Measurements from ENCODE around the gene PSMF1.
A peak's percentile ranks its signal among the peaks of the same experiment; 100 is the strongest.

The PSMF1 gene

DNA sequence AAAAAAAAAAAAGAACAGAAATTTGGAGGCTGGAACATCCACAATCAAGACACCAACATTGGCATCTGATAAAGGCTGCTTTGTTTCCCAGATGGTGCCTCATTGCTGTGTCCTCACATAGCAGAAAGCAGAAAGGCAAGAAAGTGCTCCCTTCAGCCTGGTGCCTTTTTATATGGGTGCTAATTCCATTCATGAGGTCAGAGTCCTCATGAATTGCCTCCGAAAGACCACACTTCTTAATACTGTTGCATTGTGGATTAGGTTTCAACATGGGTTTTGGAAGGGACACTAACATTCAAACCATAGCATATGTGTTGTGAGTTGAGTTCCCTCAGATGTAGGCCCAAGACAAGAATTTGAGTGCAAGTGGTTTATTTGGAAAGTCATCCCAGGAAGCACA lies 76.8 kb downstream of the PSMF1 start:
- DNase-seq: no peak

- DNase-seq: no peak
Measured at GRCh38 chr20:1196634-1197033, 78.2 kb downstream of the PSMF1 start.

DNA sequence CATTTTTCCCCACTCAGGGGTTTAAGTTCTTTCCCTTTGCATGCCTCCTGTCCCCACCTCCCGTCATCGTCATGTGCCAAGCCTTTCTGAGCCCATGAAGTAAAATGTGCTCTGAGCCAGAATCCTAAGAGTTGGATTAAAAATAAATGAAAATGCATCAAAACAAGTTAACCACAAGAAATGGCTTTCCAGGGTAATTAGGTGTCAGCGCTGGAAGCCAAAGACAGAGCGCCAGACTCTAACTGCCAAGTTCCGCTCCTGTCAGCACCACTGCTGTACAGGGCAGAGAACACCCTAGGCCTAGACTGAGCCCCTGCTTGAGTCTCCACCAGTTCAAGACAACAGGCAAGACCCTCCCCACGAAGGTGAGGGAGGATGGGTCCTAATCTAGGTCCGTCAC lies 79.4 kb downstream of the PSMF1 start:
- DNase-seq: no peak

GRCh38 chr20:1198751-1199150 lies 80.3 kb downstream of the PSMF1 start:
- DNase-seq: no peak

- no peak for DNase-seq
Measured at GRCh38 chr20:1199212-1199873, 80.9 kb downstream of the PSMF1 start.

DNA sequence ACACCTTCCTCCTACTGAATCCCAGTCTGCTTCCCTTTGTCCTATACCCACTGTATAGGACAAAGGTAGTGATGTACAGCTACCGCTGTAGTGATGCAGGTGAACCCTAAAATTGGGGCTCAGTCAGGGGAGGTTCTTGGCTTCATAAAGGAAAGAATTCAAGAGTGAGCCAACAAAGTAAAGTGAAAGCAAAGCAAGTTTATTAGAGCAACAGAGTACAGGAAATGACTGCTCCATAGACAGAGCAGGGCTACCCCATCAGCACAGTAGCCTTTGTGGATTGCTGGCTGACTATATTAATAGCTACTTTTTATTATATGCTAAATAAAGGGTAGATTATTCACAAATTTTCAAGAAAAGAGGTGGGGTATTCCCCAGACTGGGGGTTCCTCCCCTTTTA lies 81.6 kb downstream of the PSMF1 start:
- no peak for DNase-seq

DNA sequence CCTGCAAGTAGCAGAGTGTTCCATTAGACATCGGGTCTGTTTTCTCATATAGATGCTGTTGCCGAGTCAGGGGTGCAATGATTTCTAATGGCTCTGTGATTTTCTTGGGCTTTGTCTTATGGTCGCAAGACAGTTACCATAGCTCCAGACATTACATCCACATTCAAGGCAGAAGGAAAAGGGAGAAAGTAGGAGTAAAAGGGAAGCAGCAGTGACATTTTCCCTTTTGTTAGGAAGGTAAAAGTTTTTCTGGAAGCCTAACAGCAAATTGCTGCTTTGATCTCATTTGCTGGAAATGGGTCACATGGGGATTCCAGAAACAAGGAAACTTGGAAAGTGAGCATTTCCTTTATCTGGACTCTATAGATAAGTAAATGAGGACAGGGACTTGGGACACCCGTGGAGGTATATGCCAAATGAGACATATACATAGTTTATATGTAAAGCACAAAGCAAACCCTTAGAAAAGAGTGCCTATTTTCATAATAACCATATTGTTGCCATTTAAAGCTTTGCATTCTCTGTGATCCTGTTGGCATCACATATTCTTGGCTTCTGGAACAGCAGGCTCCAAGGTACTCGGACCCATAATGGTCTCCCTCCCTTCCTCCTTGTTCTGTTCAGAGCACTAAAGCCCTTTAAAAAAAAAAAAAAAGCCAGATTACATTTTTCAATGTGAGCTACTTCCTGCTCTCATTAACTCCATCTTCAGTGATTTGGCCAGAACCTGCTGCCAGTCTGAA lies 84.5 kb downstream of the PSMF1 start, which contains the start of gene C20orf202:
TSS of gene C20orf202 (plus strand) at position 693 of the 743 bp plus-strand sequence. CDS start 132 bp downstream, outside the sequence.
- DNase-seq: no peak

GRCh38 chr20:1203630-1204029 lies 85.2 kb downstream of the PSMF1 start:
- DNase-seq: no peak

- DNase-seq: no peak
Measured at GRCh38 chr20:1204113-1204512, 85.7 kb downstream of the PSMF1 start.

DNA sequence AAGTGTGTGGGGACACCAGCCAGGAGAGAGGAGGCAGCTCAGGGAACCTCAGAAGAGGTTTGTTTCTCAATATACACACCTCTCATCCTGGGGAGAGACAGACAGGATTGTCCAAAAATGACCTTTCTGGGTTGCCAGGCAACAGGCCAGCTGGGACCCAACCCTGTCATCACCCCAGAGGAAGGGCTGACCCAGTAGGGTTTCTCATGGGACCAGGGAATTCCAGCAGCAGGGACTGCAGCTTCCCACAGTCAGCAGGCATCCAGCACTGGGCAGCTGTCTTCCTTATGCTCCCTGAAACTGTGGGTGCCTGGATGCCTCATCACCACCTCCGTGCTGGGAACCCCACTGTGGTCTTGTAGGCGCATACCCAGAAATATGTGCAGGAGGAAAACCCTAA lies 86.2 kb downstream of the PSMF1 start:
- DNase-seq: no peak

DNA sequence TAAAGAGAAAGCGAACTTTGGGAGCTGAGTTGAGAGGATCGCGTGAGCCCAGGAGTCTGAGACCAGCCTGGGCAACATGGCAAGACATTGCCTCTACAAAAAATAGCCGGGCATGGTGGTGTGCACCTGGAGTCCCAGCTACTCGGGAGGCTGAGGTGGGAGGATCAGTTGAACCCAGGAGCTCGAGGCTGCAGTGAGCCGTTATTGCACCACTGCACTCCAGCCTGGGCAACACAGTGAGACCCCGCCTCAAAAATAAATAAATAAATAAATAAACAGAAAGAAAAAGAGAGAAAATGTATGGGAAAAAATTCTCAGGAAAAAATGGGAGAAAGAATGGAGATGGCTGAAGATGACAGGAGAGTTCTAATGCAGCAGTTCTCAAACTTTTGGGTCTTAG lies 87.4 kb downstream of the PSMF1 start:
- no peak for DNase-seq

DNA sequence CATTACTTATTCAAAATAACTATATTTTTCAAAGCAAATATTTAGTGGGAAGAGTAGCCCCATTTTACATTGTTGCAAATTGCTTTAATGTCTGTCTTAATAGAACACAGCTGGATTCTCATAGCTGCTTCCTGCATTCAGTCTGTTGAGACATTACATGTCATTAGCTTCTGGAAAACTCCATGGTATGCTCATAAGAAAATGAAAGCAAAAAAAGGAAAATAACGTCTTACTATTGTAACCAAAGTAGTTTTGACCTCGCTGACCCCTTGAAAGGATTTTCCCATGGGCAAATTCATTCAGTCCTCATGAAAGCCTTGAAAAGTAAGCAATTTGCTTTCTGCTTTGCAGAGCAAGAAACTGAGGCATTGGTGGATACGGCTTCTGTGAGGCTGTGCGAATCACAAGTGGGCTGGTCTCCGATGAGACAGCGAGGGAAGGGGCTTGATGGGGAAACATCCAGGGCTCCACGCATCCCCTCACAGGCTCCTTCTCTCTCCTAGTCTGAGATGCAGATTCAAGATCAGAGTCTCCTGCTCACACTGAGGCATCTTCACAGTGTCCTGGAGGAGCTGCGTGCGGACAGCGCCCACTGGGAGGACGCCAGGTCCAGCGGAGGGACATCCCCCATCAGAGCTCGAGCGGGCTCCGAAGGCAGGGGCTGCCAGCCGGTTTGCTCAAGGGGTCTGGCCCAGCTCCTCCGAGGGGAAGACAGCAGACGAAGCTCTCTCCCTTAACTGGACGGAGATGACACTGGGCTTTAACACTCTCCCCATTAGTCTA lies 88.2 kb downstream of the PSMF1 start:
- DNase-seq: no peak

DNA sequence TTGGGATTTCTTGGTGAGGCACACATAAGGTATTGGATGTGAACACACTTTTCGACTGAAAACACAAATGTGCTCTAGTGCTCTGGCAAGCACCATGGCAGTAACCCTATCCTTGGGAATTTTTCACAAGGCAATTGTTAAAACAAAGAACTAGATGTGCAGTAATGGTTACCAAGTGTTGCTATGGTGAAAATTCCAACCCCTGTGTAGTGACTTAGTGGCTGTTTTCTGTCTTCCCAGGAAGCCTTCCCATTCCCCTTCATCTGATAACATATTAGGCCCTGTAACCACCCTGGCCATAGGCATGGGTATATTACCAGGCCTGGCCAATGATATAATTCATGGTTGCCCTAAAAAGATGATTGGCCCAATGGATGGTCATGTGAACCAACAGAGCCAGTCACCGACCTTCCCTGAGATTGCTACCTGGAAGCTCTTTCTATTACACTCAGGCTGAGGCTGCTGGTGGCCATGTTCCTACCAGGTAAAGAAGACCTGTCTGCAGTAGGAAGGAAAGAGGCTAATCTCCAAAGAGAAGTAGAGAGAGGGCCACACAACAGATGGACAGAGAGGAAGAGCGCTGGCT lies 89.0 kb downstream of the PSMF1 start:
- no peak for DNase-seq

- DNase-seq: no peak
Measured at GRCh38 chr20:1209447-1210387, 91.3 kb downstream of the PSMF1 start.

DNA sequence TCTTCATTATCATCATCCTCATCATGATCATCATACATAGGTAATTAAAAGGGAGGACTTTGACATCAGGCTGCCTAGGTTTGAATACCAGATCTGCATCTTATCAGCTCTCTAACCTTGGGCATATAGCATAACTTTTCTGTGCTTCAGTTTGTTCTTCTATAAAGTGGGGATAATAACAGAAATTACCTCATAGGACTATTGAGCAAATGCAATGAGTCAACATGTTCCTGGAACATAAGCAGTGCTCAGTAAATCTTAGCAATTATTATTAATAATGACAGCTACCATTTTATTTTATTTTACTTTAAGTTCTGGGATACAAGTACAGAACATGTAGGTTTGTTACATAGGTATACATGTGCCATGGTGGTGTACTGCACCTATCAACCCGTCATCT lies 92.1 kb downstream of the PSMF1 start:
- DNase-seq: no peak

DNA sequence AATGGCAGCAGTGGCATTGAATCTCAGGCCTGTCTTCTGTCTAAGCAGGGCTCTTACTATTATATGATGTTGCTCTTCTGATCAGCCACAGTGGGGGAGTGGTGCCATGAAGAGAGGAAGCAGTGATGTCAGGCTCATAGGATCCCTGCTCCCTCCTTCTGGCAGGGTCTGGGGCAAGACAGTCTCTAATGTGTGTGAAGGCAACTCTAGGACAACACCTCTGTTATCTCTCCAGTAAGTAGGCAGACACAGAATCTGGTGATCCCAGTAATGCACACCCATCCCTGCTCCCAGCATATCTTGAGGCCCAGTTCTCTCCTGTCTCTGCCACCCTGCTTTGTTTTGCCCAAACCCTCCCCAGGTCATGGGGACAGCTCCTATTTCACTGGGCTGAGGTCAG lies 93.6 kb downstream of the PSMF1 start:
- no peak for DNase-seq

DNA sequence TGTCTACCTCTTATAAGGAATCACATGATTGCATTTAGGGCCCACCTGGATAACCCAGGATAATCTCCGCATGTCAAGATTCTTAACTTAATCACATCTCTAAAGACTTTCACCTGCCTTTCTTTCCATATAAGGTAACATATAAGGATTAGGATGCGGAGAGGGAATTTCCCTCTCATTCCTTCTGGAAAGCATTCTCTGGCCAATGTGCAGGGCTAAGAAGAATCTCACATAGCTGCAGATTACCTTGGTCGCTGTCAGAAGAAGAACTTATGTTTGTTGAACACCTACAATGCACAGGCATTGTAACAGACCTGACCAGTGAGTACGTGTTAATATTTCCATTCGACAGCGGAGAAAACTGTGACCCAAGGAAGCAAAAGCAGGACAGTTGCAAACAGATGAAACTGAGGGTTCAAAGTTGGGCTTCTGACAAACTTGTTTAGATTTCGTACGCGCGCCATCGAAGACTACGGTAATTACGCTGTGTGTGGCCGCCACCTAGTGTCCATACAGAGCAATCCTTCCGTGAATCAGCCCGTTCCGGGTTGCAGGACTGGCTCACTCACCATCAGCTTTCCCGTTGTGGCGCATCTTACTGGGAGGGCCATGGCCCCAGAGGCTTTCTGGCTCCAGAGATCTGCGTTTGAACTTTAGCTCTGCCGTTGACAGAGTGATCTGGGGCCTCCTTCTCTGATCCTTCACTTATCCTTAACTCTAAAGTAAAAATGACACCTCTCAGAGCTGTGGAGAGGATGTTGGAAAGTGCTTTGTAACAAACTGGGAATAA lies 94.4 kb downstream of the PSMF1 start:
- DNase-seq: peak; percentile 46

DNA sequence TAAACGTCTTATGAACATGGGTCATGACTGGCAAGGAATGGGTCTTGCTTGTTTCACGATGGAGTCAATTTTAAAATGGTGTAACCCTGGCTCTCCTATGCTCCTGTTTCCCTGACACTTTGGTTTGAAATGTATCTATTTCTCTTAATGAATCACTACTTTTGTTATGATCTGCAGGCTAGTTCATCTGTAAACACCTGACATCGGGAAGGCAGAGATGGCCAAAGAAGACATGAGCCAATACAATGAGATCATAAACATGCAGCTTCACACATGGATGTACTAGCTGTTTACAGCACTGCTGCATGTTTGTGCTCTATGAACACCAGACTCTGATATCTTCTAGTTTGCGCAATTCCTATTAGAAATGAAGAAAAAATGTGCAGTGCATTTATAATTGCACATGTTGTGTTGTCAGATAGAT lies 96.4 kb downstream of the PSMF1 start:
- no peak for DNase-seq

DNA sequence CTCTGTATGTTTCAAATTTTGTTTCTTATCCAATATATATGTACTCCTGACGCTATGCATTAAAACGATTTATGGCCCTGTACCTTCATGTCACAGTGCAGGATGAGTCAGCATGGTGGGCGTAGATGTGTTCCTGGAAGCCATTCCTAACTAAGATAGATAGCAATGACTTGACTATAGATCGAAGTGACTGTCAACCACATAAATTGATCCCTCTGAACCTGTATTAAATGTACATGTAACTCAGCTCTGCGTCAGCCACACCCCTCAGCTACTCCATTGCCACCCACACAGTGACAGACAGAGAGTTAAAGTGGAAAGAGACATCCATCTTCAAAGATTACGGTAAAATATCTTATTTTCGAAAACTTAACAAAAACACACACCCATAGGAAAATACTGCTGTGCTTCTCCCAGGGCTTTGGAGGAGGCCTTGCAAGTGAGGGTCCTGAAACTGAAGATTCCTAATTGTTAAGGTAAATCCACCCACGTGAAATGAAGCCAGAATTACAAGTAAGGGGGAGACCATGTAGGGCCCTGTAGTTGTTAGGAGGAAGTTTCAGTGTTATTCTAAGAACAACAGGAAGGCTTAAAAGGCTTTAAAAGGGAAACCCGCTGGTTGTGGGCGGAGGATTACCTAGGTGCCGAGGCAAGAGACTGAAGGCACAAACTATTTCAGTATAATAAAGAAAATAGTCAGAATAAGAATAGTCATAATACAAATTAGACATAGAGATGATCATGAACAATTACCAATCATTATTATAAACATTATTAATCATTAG lies 97.2 kb downstream of the PSMF1 start:
- no peak for DNase-seq

Measured in CD4-positive, alpha-beta T cell treated with Interferon gamma for 1 hour (primary cell).